K562 (cell line): ENCODE measurements around the gene PAX8. TPM values are rescaled to one million over a fixed set of nuclear protein-coding genes. Genes with fewer than 3 reads are reported as not detected.

ENCODE experiments used
- ARNT ChIP-seq, 2 experiments: fragments of 450-650 bp; IDR thresholded peaks; 2 replicates each; pipeline ENCODE4 v1.6.1; 2016; ENCODE audit warnings: mild to moderate bottlenecking in 1 of 2
- CCNT2 ChIP-seq: IDR thresholded peaks from 2 replicates; pipeline ENCODE4 v1.6.1; 2011; ENCODE audit warnings: borderline replicate concordance, low read depth, mild to moderate bottlenecking, moderate library complexity, mixed read lengths, low read length; ENCODE audit not compliant: insufficient read length; ENCODE audit errors: extremely low read depth
- CREB1 ChIP-seq, 2 experiments: sonication (generic) in 1 of 2; formaldehyde crosslinking in 1 of 2; IDR thresholded peaks; 2 replicates each; pipeline versions ENCODE4 v1.6.1 to v1.8.0; 2012 to 2022; ENCODE audit warnings: inconsistent platforms in 1 of 2, mild to moderate bottlenecking in 1 of 2, missing genetic modification reagents in 1 of 2, moderate library complexity in 1 of 2
- E2F3 ChIP-seq: fragments of 250-450 bp; sonication (Bioruptor Pico); IDR thresholded peaks from 2 replicates; pipeline ENCODE4 v1.4.0; 2020; ENCODE audit warnings: mild to moderate bottlenecking
- GABPB1 ChIP-seq: sonication (generic); formaldehyde crosslinking; IDR thresholded peaks from 2 replicates; pipeline ENCODE4 v1.8.0; 2022; ENCODE audit warnings: mild to moderate bottlenecking, missing genetic modification reagents
- NFE2 ChIP-seq: IDR thresholded peaks from 2 replicates; pipeline ENCODE4 v1.6.1; 2014; ENCODE audit warnings: antibody characterized with exemption, low read depth
- NFE2L1 ChIP-seq: fragments of 450-650 bp; IDR thresholded peaks from 2 replicates; pipeline ENCODE4 v1.6.1; 2016; ENCODE audit warnings: missing genetic modification characterization, low read depth, mild to moderate bottlenecking, missing compliant biosample characterization, moderate library complexity, borderline replicate concordance
- PRMT5 ChIP-seq: sonication (generic); formaldehyde crosslinking; IDR thresholded peaks from 2 replicates; pipeline ENCODE4 v1.5.0; 2020; ENCODE audit warnings: missing genetic modification reagents
- RAD51 ChIP-seq: fragments of 450-650 bp; IDR thresholded peaks from 2 replicates; pipeline ENCODE4 v1.7.1; 2016; ENCODE audit warnings: low read depth, mild to moderate bottlenecking, borderline replicate concordance
- RBM17 ChIP-seq: fragments of 200-400 bp; formaldehyde crosslinking; IDR thresholded peaks from 2 replicates; pipeline ENCODE4 v1.6.1; 2017; ENCODE audit warnings: low read depth, mild to moderate bottlenecking, low read length, borderline replicate concordance
- YY1 ChIP-seq, 3 experiments: IDR thresholded peaks; 2 replicates each; pipeline ENCODE4 v1.6.1; 2011; ENCODE audit warnings: low read length in 2 of 3, mild to moderate bottlenecking in 2 of 3, moderate library complexity in 2 of 3, borderline replicate concordance in 1 of 3, control low read depth in 1 of 3, low read depth in 1 of 3; ENCODE audit not compliant: insufficient read depth in 3 of 3, insufficient replicate concordance in 2 of 3, control insufficient read depth in 1 of 3, insufficient read length in 1 of 3; ENCODE audit errors: extremely low read depth in 1 of 3
- ZC3H11A ChIP-seq: IDR thresholded peaks from 2 replicates; pipeline ENCODE4 v1.6.1; 2012; ENCODE audit warnings: low read depth, low read length, improper control_type of control experiment
- ZNF318 ChIP-seq, 2 experiments: fragments of 450-650 bp; IDR thresholded peaks; 2 replicates each; pipeline ENCODE4 v1.6.1; 2016; ENCODE audit warnings: mild to moderate bottlenecking in 2 of 2, borderline replicate concordance in 1 of 2, low read depth in 1 of 2, moderate library complexity in 1 of 2
- polyA plus RNA-seq, 8 experiments: library from polyadenylated mRNA; depleted of rRNA in 4 of 8; stranded (reverse) in 5 of 8; unstranded in 3 of 8; fragments of >200 nt; fragmentation: Nextera tagmentation in 2 of 8; fragmentation: Illumina TruSeq in 1 of 8; extraction: Ambion mirVana in 2 of 8; extraction: Trizol in 1 of 8; gene quantifications; 2 replicates each; pipeline versions ENCODE4 v1.2.1 to v1.2.3, GENCODE V29; 2011 to 2014; ENCODE audit warnings: inconsistent platforms in 1 of 8, missing spikeins in 1 of 8
- total RNA-seq, 7 experiments: library from RNA; depleted of rRNA in 6 of 7; stranded (reverse); fragments of >200 nt in 6 of 7; fragmentation: Illumina TruSeq in 2 of 7; extraction: Trizol in 2 of 7; gene quantifications; 2 replicates each; pipeline versions ENCODE4 v1.2.1 to v1.2.3, GENCODE V29; 2011 to 2021; ENCODE audit warnings: low replicate concordance in 1 of 7
- TF ChIP-seq, protein P1 (sequence below): fragments of 450-650 bp; formaldehyde crosslinking; IDR thresholded peaks from 2 replicates; pipeline ENCODE4 v1.4.0; 2020; ENCODE audit warnings: mild to moderate bottlenecking, moderate library complexity
- TF ChIP-seq, protein P2 (sequence below): fragments of 250-450 bp; sonication (Bioruptor Pico); IDR thresholded peaks from 2 replicates; pipeline ENCODE4 v1.5.0; 2021

The PAX8 gene
- total and polyA plus RNA-seq, 9 of the 15 experiments (the other 6 are each of a cell fraction or from before 2014, with no cell fraction given), result 0.13 to 2.1 (median 0.51) TPM

GRCh38 chr2:113203901-113204519, 74.7 kb downstream of the PAX8 start (continued):
- no peak for TF ChIP-seq ZNF318 (IDR thresholded peaks at IDR 0.05; ENCODE audit: borderline replicate concordance in 1 of 2, low read depth in 1 of 2)
- TF ChIP-seq RAD51, result no peak
- TF ChIP-seq ARNT (IDR thresholded peaks at IDR 0.05), result no peak
- TF ChIP-seq ZC3H11A, result no peak
- no peak for TF ChIP-seq NFE2L1 (tag)
- no peak for TF ChIP-seq CCNT2
- TF ChIP-seq, protein P1, sequence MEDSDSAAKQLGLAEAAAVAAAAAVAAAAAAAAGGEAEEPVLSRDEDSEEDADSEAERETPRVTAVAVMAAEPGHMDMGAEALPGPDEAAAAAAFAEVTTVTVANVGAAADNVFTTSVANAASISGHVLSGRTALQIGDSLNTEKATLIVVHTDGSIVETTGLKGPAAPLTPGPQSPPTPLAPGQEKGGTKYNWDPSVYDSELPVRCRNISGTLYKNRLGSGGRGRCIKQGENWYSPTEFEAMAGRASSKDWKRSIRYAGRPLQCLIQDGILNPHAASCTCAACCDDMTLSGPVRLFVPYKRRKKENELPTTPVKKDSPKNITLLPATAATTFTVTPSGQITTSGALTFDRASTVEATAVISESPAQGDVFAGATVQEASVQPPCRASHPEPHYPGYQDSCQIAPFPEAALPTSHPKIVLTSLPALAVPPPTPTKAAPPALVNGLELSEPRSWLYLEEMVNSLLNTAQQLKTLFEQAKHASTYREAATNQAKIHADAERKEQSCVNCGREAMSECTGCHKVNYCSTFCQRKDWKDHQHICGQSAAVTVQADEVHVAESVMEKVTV (CRISPR knock-in tag), result peak; percentile 75; the same call in 1 of the 2 replicates
- TF ChIP-seq RBM17, result no peak
- TF ChIP-seq PRMT5 (CRISPR knock-in tag), result no peak
- no peak for TF ChIP-seq CREB1 (IDR thresholded peaks at IDR 0.05)
- TF ChIP-seq CREB1 (CRISPR knock-in tag; IDR thresholded peaks at IDR 0.05), result peak; percentile 30; the same call in 1 of the 2 replicates
- no peak for TF ChIP-seq E2F3 (CRISPR knock-in tag)
- no peak for TF ChIP-seq YY1 (IDR thresholded peaks at IDR 0.05; ENCODE audit: borderline replicate concordance in 1 of 3, control insufficient read depth in 1 of 3, extremely low read depth in 1 of 3, insufficient read depth in 3 of 3, insufficient read length in 1 of 3, insufficient replicate concordance in 2 of 3, low read depth in 1 of 3, low read length in 2 of 3)
- peak; percentile 26; the same call in 1 of the 2 replicates for TF ChIP-seq GABPB1 (CRISPR knock-in tag)
- no peak for TF ChIP-seq NFE2
- TF ChIP-seq, protein P2, sequence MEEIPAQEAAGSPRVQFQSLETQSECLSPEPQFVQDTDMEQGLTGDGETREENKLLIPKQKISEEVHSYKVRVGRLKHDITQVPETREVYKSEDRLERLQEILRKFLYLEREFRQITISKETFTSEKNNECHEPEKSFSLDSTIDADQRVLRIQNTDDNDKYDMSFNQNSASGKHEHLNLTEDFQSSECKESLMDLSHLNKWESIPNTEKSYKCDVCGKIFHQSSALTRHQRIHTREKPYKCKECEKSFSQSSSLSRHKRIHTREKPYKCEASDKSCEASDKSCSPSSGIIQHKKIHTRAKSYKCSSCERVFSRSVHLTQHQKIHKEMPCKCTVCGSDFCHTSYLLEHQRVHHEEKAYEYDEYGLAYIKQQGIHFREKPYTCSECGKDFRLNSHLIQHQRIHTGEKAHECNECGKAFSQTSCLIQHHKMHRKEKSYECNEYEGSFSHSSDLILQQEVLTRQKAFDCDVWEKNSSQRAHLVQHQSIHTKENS (CRISPR knock-in tag), result no peak
